ENCODE data around the gene TIGD1. TPM values are rescaled to one million over a fixed set of nuclear protein-coding genes. Genes with fewer than 3 reads are reported as not detected.

TIGD1 gene
- total RNA-seq, 1 donor = 7.3 TPM

GRCh38 chr2:232502911-232503808 lies 47.2 kb downstream of the TIGD1 start:
- peak; percentile 29 to 50 (median 37) for DNase-seq (ENCODE audit: low read depth in 2 of 3, low spot score in 2 of 3)

GRCh38 chr2:232502511-232502910 lies 47.8 kb downstream of the TIGD1 start:
- DNase-seq (ENCODE audit: low read depth in 2 of 3, low spot score in 2 of 3) = peak in 2 of 3 donors; percentile 21 to 48

- no peak for DNase-seq (ENCODE audit: low read depth in 2 of 3, low spot score in 2 of 3)
Observed at GRCh38 chr2:232501794-232502390, 48.5 kb downstream of the TIGD1 start.

- DNase-seq (ENCODE audit: low read depth in 2 of 3, low spot score in 2 of 3) = no peak
Observed at GRCh38 chr2:232501331-232501771, 49.0 kb downstream of the TIGD1 start.

- DNase-seq (ENCODE audit: low read depth in 2 of 3, low spot score in 2 of 3) = no peak
Observed at GRCh38 chr2:232498452-232498851, 51.9 kb downstream of the TIGD1 start.

Other genes starting within 250 kb of the TIGD1 start
- 0.27 TPM for gene ALPP, start 171.8 kb downstream of the TIGD1 start, total RNA-seq
- gene ALPG, start 143.7 kb downstream of the TIGD1 start, total RNA-seq = under 0.01 TPM
- gene ALPI, start 94.4 kb downstream of the TIGD1 start, total RNA-seq = not detected
- gene ECEL1, start 62.7 kb downstream of the TIGD1 start, total RNA-seq = 0.27 TPM
- gene PRSS56, start 30.2 kb downstream of the TIGD1 start, total RNA-seq = not detected
- not detected for gene CHRND, start 24.4 kb downstream of the TIGD1 start, total RNA-seq
- not detected for gene CHRNG, start 10.9 kb downstream of the TIGD1 start, total RNA-seq
- gene EIF4E2, start 132 bp upstream of the TIGD1 start, total RNA-seq = 24.2 TPM
- gene EFHD1, start 83.0 kb upstream of the TIGD1 start, total RNA-seq = not detected
- 60.6 TPM for gene GIGYF2, start 146.8 kb upstream of the TIGD1 start, total RNA-seq
- gene KCNJ13, start 226.0 kb upstream of the TIGD1 start, total RNA-seq = not detected

Measured in hematopoietic multipotent progenitor cell (in vitro differentiated cells).